Activated CD4-positive, alpha-beta T cell treated with anti-CD3 and anti-CD28 coated beads, Interleukin-2, amount 10 ng/mL, durations not matched to agents 7 days and 5 days (primary cell): ENCODE measurements around the gene FABP3. TPM values are rescaled to one million over a fixed set of nuclear protein-coding genes. Genes with fewer than 3 reads are reported as not detected.

ENCODE experiments used
- CTCF ChIA-PET: fragments of 350-600 bp; sonication (Branson Sonifier 250); formaldehyde crosslinking; loops from one replicate; lab custom pipeline; 2021; ENCODE audit warnings: antibody characterized with exemption; lab: Charles Lee
- POLR2A ChIA-PET: fragments of 350-600 bp; sonication (Branson Sonifier 250); formaldehyde crosslinking; loops from one replicate; lab custom pipeline; 2021; ENCODE audit warnings: antibody characterized with exemption; lab: Charles Lee
- DNase-seq: peaks from one replicate; pipeline ENCODE4 v3.0.0-alpha.2; 2020
- H3K27ac Mint-ChIP-seq: one replicate; pipeline ENCODE4 v1.8.0; 2021; ENCODE audit warnings: mild to moderate bottlenecking, moderate library complexity, mixed read lengths
- H3K27me3 Mint-ChIP-seq: one replicate; pipeline ENCODE4 v1.8.0; 2021; ENCODE audit warnings: mixed read lengths
- H3K36me3 Mint-ChIP-seq: one replicate; pipeline ENCODE4 v1.8.0; 2021; ENCODE audit warnings: low read depth, mixed read lengths
- H3K4me1 Mint-ChIP-seq: one replicate; pipeline ENCODE4 v1.8.0; 2021; ENCODE audit warnings: mixed read lengths
- H3K4me3 Mint-ChIP-seq: one replicate; pipeline ENCODE4 v1.8.0; 2021; ENCODE audit warnings: mild to moderate bottlenecking, moderate library complexity, mixed read lengths
- H3K9me3 Mint-ChIP-seq: one replicate; pipeline ENCODE4 v1.8.0; 2021; ENCODE audit warnings: mixed read lengths
- total RNA-seq, 2 experiments: library from RNA; stranded (reverse); gene quantifications; one replicate each; pipeline ENCODE4 v1.2.3, GENCODE V29; 2021

The FABP3 gene
- total RNA-seq, 2 experiments from 2014 or later, result not detected

GRCh38 chr1:31376375-31377134, 3.7 kb upstream of the FABP3 start:
- ChIA-PET POLR2A (no interaction called here), CTCF (no interaction called here)
- Mint-ChIP-seq H3K9me3 (no peaks in the 10 kb centered on the region), H3K36me3 (no peaks in the 10 kb centered on the region), H3K27ac (no peak overlapping the region), H3K27me3 (peaks cover 10% of the 10 kb centered on the region), H3K4me1 (peaks cover 11% of the 10 kb centered on the region), H3K4me3 (no peak overlapping the region)
- DNase-seq, result no peak

GRCh38 chr1:31374511-31375196, 1.8 kb upstream of the FABP3 start:
- H3K27ac Mint-ChIP-seq, result no peak overlapping the region
- H3K4me3 Mint-ChIP-seq, result no peak overlapping the region
- POLR2A ChIA-PET, result no interaction called here
- H3K36me3 Mint-ChIP-seq, result no peaks in the 10 kb centered on the region
- CTCF ChIA-PET, result interaction anchor here (0.6 to 1.5 kb wide), 2 partner anchors 20 to 370 kb away, joined by 4 to 5 read pairs; no protein-coding TSS in a partner anchor
- H3K27me3 Mint-ChIP-seq, result peaks cover 10% of the 10 kb centered on the region
- no peaks in the 10 kb centered on the region for H3K9me3 Mint-ChIP-seq
- peaks cover 11% of the 10 kb centered on the region for H3K4me1 Mint-ChIP-seq
- DNase-seq, result no peak

DNA sequence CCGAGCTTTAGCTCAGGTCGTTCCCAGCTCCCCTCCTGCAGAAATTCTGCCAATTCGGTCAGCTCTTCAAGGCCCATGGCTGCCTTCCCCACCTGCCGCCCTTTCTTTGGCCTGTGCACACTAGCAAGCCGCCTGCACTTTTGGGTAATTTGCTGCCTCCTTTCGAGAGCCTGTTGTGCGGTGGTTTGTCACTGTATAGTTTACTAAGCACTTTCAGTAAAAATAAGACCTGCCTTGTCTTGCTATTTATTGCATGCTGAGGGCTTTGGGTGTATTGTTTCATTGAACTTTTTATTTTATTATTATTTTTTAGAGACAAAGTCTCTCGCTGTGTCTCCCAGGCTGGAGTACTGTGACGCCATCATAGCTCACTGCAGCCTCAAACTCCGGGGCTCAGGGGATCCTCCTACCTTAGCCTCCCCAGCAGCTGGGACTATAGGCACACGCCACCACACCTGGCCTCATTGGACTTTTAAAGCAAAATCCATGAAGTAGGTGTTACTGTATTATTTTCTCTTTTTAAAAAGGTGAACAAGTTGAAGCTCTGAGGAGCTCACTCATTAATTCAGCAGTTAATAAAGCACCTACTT, 1.1 kb upstream of the FABP3 start:
- CTCF ChIA-PET, result interaction anchor here (1.5 to 4.7 kb wide), 2 partner anchors 20 to 21 kb away, joined by 5 to 25 read pairs; no protein-coding TSS in a partner anchor
- DNase-seq, result no peak
- H3K4me3 Mint-ChIP-seq, result peak overlapping the region; percentile 60
- POLR2A ChIA-PET, result no interaction called here
- peak overlapping the region; percentile 31 for H3K27ac Mint-ChIP-seq
- H3K4me1 Mint-ChIP-seq, result peaks cover 11% of the 10 kb centered on the region
- no peaks in the 10 kb centered on the region for H3K36me3 Mint-ChIP-seq
- H3K9me3 Mint-ChIP-seq, result no peaks in the 10 kb centered on the region
- peaks cover 10% of the 10 kb centered on the region for H3K27me3 Mint-ChIP-seq

DNA sequence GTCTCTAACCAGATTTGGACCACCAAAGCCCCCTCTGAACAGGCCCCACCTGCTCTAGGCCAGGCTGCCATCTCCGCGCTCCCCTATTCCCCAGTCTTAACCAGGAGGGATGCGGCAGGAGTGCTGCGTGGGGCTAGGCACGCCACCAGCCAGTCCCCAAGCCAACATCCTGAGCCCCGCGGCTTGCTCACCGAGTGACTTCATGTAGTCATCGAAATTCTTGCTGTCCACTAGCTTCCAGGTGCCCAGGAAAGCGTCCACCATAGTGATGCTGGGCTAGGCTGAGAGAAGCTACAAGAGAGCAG, 173 bp downstream of the FABP3 start:
- H3K9me3 Mint-ChIP-seq, result no peaks in the 10 kb centered on the region
- H3K4me1 Mint-ChIP-seq, result peaks cover 11% of the 10 kb centered on the region
- ChIA-PET POLR2A (no interaction called here), CTCF (interaction anchor here (4.7 kb wide), 1 partner anchor 22 kb away, joined by 25 read pairs; no protein-coding TSS in a partner anchor)
- H3K4me3 Mint-ChIP-seq, result no peak overlapping the region
- no peaks in the 10 kb centered on the region for H3K36me3 Mint-ChIP-seq
- H3K27ac Mint-ChIP-seq, result no peak overlapping the region
- no peak for DNase-seq
- H3K27me3 Mint-ChIP-seq, result peaks cover 8% of the 10 kb centered on the region

- CTCF ChIA-PET, result interaction anchor here (4.7 kb wide), 1 partner anchor 22 kb away, joined by 25 read pairs; no protein-coding TSS in a partner anchor
- no peak overlapping the region for H3K27ac Mint-ChIP-seq
Measured at GRCh38 chr1:31372051-31372450, 825 bp downstream of the FABP3 start.

GRCh38 chr1:31371121-31371959, 1.5 kb downstream of the FABP3 start:
- CTCF ChIA-PET, result interaction anchor here (1.0 to 4.7 kb wide), 3 partner anchors 9 to 23 kb away, joined by 3 to 25 read pairs (median 6); no protein-coding TSS in a partner anchor
- H3K4me1 Mint-ChIP-seq, result peaks cover 8% of the 10 kb centered on the region
- DNase-seq, result no peak
- H3K27ac Mint-ChIP-seq, result no peak overlapping the region
- POLR2A ChIA-PET, result no interaction called here
- H3K9me3 Mint-ChIP-seq, result no peaks in the 10 kb centered on the region
- H3K4me3 Mint-ChIP-seq, result no peak overlapping the region
- no peaks in the 10 kb centered on the region for H3K36me3 Mint-ChIP-seq
- peaks cover 8% of the 10 kb centered on the region for H3K27me3 Mint-ChIP-seq

More at GRCh38 chr1:31372051-31372450, 825 bp downstream of the FABP3 start:
- no peaks in the 10 kb centered on the region for H3K36me3 Mint-ChIP-seq
- DNase-seq, result no peak
- peaks cover 8% of the 10 kb centered on the region for H3K27me3 Mint-ChIP-seq
- POLR2A ChIA-PET, result no interaction called here
- no peaks in the 10 kb centered on the region for H3K9me3 Mint-ChIP-seq
- peaks cover 11% of the 10 kb centered on the region for H3K4me1 Mint-ChIP-seq
- no peak overlapping the region for H3K4me3 Mint-ChIP-seq

GRCh38 chr1:31370565-31370964, 2.3 kb downstream of the FABP3 start:
- Mint-ChIP-seq H3K36me3 (peaks cover 2% of the 10 kb centered on the region), H3K27ac (no peak overlapping the region), H3K4me3 (no peak overlapping the region), H3K9me3 (no peaks in the 10 kb centered on the region), H3K27me3 (peaks cover 8% of the 10 kb centered on the region), H3K4me1 (peaks cover 8% of the 10 kb centered on the region)
- CTCF ChIA-PET, result interaction anchor here (1.8 to 4.7 kb wide), 2 partner anchors 10 to 24 kb away, joined by 6 to 25 read pairs; no protein-coding TSS in a partner anchor
- POLR2A ChIA-PET, result no interaction called here
- no peak for DNase-seq

DNA sequence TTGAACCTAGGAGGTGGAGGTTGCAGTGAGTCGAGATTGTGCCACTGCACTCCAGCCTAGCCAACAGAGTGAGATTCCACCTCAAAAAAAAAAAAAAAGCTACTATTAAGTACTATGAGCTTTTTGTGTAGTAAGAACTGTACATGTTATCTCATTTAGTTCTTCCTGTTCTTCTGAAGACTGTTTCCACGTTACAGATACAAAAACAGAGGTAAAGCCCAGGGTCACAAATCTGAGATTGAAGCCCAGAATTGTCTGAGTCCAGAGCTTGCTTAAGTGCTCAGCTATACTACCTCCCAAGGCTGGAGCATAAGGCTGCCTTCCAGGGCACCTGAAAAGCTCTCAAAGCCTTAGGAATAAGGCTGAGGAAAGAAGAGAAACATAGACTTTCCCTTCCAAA, 2.9 kb downstream of the FABP3 start:
- Mint-ChIP-seq H3K9me3 (no peaks in the 10 kb centered on the region), H3K4me3 (no peak overlapping the region), H3K27me3 (peaks cover 8% of the 10 kb centered on the region), H3K4me1 (peaks cover 8% of the 10 kb centered on the region), H3K27ac (no peak overlapping the region), H3K36me3 (peaks cover 4% of the 10 kb centered on the region)
- no peak for DNase-seq
- POLR2A ChIA-PET, result no interaction called here
- CTCF ChIA-PET, result interaction anchor here (1.8 to 4.7 kb wide), 2 partner anchors 10 to 24 kb away, joined by 6 to 25 read pairs; no protein-coding TSS in a partner anchor

- ChIA-PET CTCF (no interaction called here), POLR2A (no interaction called here)
- Mint-ChIP-seq H3K9me3 (no peaks in the 10 kb centered on the region), H3K27me3 (peaks cover 6% of the 10 kb centered on the region), H3K4me3 (no peak overlapping the region), H3K4me1 (peaks cover 5% of the 10 kb centered on the region), H3K36me3 (peaks cover 11% of the 10 kb centered on the region), H3K27ac (no peak overlapping the region)
- DNase-seq, result no peak
Measured at GRCh38 chr1:31368611-31369107, 4.2 kb downstream of the FABP3 start.

- no peak overlapping the region for H3K27ac Mint-ChIP-seq
- DNase-seq, result no peak
- H3K4me1 Mint-ChIP-seq, result no peaks in the 10 kb centered on the region
- H3K4me3 Mint-ChIP-seq, result no peak overlapping the region
- H3K27me3 Mint-ChIP-seq, result no peaks in the 10 kb centered on the region
- ChIA-PET POLR2A (no interaction called here), CTCF (interaction anchor here (0.5 kb wide), 1 partner anchor 201 kb away, joined by 3 read pairs; no protein-coding TSS in a partner anchor)
- no peaks in the 10 kb centered on the region for H3K9me3 Mint-ChIP-seq
- peaks cover 11% of the 10 kb centered on the region for H3K36me3 Mint-ChIP-seq
Measured at GRCh38 chr1:31366796-31367195, 6.1 kb downstream of the FABP3 start.

DNA sequence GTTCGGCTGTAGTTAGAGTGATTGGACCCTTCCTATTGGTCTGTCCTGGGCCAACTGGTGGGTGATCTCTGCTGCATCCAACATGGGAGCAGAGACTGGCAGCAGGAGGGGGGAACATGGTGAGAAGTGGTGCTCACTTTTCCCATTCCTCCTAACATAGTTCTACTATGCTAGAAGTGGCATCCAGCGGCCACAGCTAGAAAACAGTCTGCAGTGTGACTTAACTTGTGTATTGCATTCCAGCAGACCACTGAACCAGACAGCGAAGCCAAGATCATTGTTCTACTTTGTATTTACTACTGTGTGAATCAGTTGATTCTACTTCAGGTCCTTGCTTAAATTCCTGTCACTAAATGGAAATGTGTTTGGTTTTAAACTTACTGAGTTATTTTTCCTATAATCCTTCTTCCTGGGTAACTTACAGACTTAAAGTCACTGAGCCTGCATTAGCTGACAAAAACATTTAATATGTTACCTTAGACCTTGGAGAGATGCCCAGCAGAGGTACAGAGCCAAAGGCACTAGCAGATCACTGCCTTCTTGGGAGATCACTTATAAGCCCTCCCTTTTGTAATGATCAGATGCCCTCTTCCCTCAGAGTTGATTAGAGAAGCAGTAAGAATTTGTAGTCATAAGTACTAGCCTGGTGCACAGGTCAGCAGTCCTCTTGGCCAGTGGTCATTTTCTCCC, 8.2 kb downstream of the FABP3 start:
- Mint-ChIP-seq H3K4me1 (no peaks in the 10 kb centered on the region), H3K27ac (no peak overlapping the region), H3K4me3 (no peak overlapping the region), H3K36me3 (peaks cover 11% of the 10 kb centered on the region), H3K27me3 (no peaks in the 10 kb centered on the region), H3K9me3 (no peaks in the 10 kb centered on the region)
- no peak for DNase-seq
- ChIA-PET POLR2A (no interaction called here), CTCF (no interaction called here)
